ENCODE results near the gene APBA3. TPM values are rescaled to one million over a fixed set of nuclear protein-coding genes. Genes with fewer than 3 reads are reported as not detected.

The APBA3 gene
- total RNA-seq, 3 donors from 2014 or later (not counting 1 experiment from before 2014, with no cell fraction given) = 39.9 to 53.6 (median 43.8) TPM

DNA sequence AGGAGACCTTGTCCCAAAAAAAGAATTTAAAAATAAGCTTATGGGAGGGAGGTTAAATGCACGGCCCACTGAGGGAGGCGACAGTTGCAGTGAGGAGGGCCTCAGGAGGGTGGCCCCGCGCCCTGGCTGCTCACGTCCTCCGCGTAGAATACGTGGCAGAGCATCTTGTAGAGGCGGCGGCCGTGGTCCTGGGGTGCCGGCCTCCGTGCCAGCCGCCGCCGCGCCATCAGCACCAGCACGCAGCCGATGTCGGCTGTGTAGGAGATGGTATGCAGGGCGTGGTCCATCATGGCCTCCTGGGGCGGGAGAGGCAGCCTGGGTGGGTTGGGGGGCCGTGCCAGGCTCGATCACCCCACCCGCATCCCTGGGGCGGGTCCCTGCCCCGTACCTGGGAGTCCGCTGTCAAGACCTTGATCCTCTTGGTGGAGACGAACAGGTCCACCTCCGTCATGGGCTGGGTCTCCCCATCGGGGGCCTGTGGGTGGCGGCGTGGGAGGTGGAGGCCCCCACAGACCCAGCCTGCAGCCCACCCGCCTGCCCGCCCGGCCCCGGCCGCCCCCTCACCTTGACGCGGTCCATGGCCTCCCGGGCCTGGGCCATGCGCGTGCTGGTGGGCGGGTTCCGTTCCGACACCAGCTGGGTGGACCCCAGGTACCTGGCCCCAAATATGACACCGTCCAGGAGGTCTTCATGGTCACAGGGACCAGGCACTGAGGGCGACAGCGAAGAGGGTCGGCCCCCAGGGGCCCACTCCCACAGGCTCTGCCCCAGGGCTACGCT is 7.7 kb downstream of the APBA3 start:
- Histone ChIP-seq H3K4me3 (ENCODE audit: low read length) (no peak overlapping the region), H3K9me3 (ENCODE audit: control insufficient read depth, insufficient read depth, low read length) (no peaks in the 10 kb centered on the region), H3K27ac (ENCODE audit: low read length) (no peak overlapping the region), H3K27me3 (ENCODE audit: control insufficient read depth, insufficient read depth, low read length) (no peaks in the 10 kb centered on the region), H3K36me3 (ENCODE audit: control insufficient read depth, insufficient read depth, low read length) (peaks cover 38% of the 10 kb centered on the region), H3K4me1 (ENCODE audit: control insufficient read depth, insufficient read depth, low read length) (peaks cover 2% of the 10 kb centered on the region)
- ATAC-seq (no peak), DNase-seq (no peak)
- intact Hi-C loops (cut with micrococcal nuclease) = no loop called here
- H3K4me3 Mint-ChIP-seq = no peak overlapping the region
- H3K9me3 Mint-ChIP-seq = no peaks in the 10 kb centered on the region
- no peaks in the 10 kb centered on the region for H3K36me3 Mint-ChIP-seq
- H3K4me1 Mint-ChIP-seq = peaks cover 6% of the 10 kb centered on the region in 2 donors
- H3K27ac Mint-ChIP-seq = no peak overlapping the region
- TF ChIP-seq, protein P1, sequence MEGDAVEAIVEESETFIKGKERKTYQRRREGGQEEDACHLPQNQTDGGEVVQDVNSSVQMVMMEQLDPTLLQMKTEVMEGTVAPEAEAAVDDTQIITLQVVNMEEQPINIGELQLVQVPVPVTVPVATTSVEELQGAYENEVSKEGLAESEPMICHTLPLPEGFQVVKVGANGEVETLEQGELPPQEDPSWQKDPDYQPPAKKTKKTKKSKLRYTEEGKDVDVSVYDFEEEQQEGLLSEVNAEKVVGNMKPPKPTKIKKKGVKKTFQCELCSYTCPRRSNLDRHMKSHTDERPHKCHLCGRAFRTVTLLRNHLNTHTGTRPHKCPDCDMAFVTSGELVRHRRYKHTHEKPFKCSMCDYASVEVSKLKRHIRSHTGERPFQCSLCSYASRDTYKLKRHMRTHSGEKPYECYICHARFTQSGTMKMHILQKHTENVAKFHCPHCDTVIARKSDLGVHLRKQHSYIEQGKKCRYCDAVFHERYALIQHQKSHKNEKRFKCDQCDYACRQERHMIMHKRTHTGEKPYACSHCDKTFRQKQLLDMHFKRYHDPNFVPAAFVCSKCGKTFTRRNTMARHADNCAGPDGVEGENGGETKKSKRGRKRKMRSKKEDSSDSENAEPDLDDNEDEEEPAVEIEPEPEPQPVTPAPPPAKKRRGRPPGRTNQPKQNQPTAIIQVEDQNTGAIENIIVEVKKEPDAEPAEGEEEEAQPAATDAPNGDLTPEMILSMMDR (IDR thresholded peaks at IDR 0.05) = no peak
- WGBS (ENCODE audit: insufficient coverage) = 95% methylated on average over 51 of the region's 51 CpGs
- H3K27me3 Mint-ChIP-seq (ENCODE audit: low read depth in 2 of 2) = no peaks in the 10 kb centered on the region

GRCh38 chr19:3752492-3752891 is 9.0 kb downstream of the APBA3 start:
- peaks cover 6% of the 10 kb centered on the region in 2 donors for H3K4me1 Mint-ChIP-seq
- no peak overlapping the region for H3K27ac Mint-ChIP-seq
- H3K27me3 Mint-ChIP-seq (ENCODE audit: low read depth in 2 of 2) = no peaks in the 10 kb centered on the region
- no peaks in the 10 kb centered on the region for H3K4me1 ChIP-seq (ENCODE audit: control insufficient read depth, insufficient read depth, low read length)
- TF ChIP-seq, protein P1 (IDR thresholded peaks at IDR 0.05) = no peak
- no peak overlapping the region for H3K4me3 Mint-ChIP-seq
- H3K4me3 ChIP-seq (ENCODE audit: low read length) = no peak overlapping the region
- WGBS (ENCODE audit: insufficient coverage) = 91% methylated on average over 25 of the region's 25 CpGs
- H3K9me3 ChIP-seq (ENCODE audit: control insufficient read depth, insufficient read depth, low read length) = no peaks in the 10 kb centered on the region
- no peak for DNase-seq
- no peaks in the 10 kb centered on the region for H3K36me3 Mint-ChIP-seq
- no peaks in the 10 kb centered on the region for H3K27me3 ChIP-seq (ENCODE audit: control insufficient read depth, insufficient read depth, low read length)
- intact Hi-C loops (cut with micrococcal nuclease) = no loop called here
- no peaks in the 10 kb centered on the region for H3K9me3 Mint-ChIP-seq
- ATAC-seq = no peak
- H3K36me3 ChIP-seq (ENCODE audit: control insufficient read depth, insufficient read depth, low read length) = peaks cover 33% of the 10 kb centered on the region
- H3K27ac ChIP-seq (ENCODE audit: low read length) = no peak overlapping the region

DNA sequence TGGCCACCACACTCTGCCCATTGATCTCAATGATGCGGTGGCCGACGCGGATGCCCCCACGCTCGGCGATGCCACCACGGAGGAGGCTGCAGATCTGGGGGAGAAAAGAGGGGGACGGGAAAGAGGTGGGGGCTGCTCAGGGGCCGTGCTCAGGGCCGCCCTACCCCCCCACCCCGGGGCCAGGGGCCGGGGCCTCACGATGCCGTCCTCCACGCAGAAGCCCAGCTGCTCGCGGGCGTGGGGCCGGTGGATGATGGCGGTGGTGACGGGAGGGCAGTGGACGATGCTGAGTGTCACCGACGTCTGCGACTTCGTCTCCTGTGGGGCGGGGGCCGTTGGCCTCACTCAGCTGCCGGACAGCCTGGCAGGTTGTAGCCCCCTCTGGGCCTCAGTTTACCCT is 10.3 kb downstream of the APBA3 start:
- no peaks in the 10 kb centered on the region for H3K9me3 ChIP-seq (ENCODE audit: control insufficient read depth, insufficient read depth, low read length)
- intact Hi-C loops (cut with micrococcal nuclease) = no loop called here
- H3K36me3 ChIP-seq (ENCODE audit: control insufficient read depth, insufficient read depth, low read length) = peaks cover 33% of the 10 kb centered on the region
- TF ChIP-seq, protein P1 (IDR thresholded peaks at IDR 0.05) = no peak
- no peak for DNase-seq
- Mint-ChIP-seq H3K4me3 (no peak overlapping the region), H3K36me3 (no peaks in the 10 kb centered on the region), H3K27me3 (ENCODE audit: low read depth in 2 of 2) (no peaks in the 10 kb centered on the region), H3K27ac (no peak overlapping the region), H3K9me3 (no peaks in the 10 kb centered on the region), H3K4me1 (peaks cover 6% of the 10 kb centered on the region in 2 donors)
- H3K4me3 ChIP-seq (ENCODE audit: low read length) = no peak overlapping the region
- no peak overlapping the region for H3K27ac ChIP-seq (ENCODE audit: low read length)
- no peaks in the 10 kb centered on the region for H3K4me1 ChIP-seq (ENCODE audit: control insufficient read depth, insufficient read depth, low read length)
- H3K27me3 ChIP-seq (ENCODE audit: control insufficient read depth, insufficient read depth, low read length) = no peaks in the 10 kb centered on the region
- 97% methylated on average over 30 of the region's 30 CpGs for WGBS (ENCODE audit: insufficient coverage)
- ATAC-seq = no peak

GRCh38 chr19:3750211-3750610 is 11.3 kb downstream of the APBA3 start:
- no peak for DNase-seq
- intact Hi-C loops (cut with micrococcal nuclease) = no loop called here
- Mint-ChIP-seq H3K27me3 (ENCODE audit: low read depth in 2 of 2) (no peaks in the 10 kb centered on the region), H3K27ac (no peak overlapping the region), H3K4me1 (peaks cover 5% of the 10 kb centered on the region in 2 donors), H3K4me3 (no peak overlapping the region), H3K36me3 (no peaks in the 10 kb centered on the region), H3K9me3 (no peaks in the 10 kb centered on the region)
- TF ChIP-seq, protein P1 (IDR thresholded peaks at IDR 0.05) = no peak
- Histone ChIP-seq H3K36me3 (ENCODE audit: control insufficient read depth, insufficient read depth, low read length) (peaks cover 30% of the 10 kb centered on the region), H3K4me3 (ENCODE audit: low read length) (no peak overlapping the region), H3K27ac (ENCODE audit: low read length) (no peak overlapping the region), H3K4me1 (ENCODE audit: control insufficient read depth, insufficient read depth, low read length) (no peaks in the 10 kb centered on the region), H3K27me3 (ENCODE audit: control insufficient read depth, insufficient read depth, low read length) (no peaks in the 10 kb centered on the region), H3K9me3 (ENCODE audit: control insufficient read depth, insufficient read depth, low read length) (no peaks in the 10 kb centered on the region)
- 98% methylated on average over 2 of the region's 2 CpGs for WGBS (ENCODE audit: insufficient coverage)
- no peak for ATAC-seq

Data from natural killer cell (primary cell).